PFSK-1 (cell line): ENCODE measurements around the gene NOL4L.

Source experiments
- FOXP2 ChIP-seq: optimal IDR thresholded peaks from 2 replicates; pipeline ENCODE3; 2011; ENCODE audit warnings: borderline replicate concordance, control low read depth, inconsistent platforms; ENCODE audit not compliant: insufficient read depth; ENCODE audit errors: extremely low read length, extremely low read depth
- POLR2AphosphoS5 ChIP-seq: IDR thresholded peaks from 2 replicates; pipeline ENCODE4 v1.6.1; 2012; ENCODE audit warnings: low read depth, mild to moderate bottlenecking, control low read depth, low read length, moderate library complexity
- SIN3A ChIP-seq: IDR thresholded peaks from 2 replicates; pipeline ENCODE4 v1.6.1; 2012; ENCODE audit warnings: mild to moderate bottlenecking, low read length, moderate library complexity, borderline replicate concordance; ENCODE audit not compliant: insufficient read depth
- TAF1 ChIP-seq: IDR thresholded peaks from 2 replicates; pipeline ENCODE4 v1.6.1; 2012; ENCODE audit warnings: low read length, control low read depth, borderline replicate concordance; ENCODE audit not compliant: insufficient read depth
- TF ChIP-seq, protein P1 (sequence below), 2 experiments: IDR thresholded peaks; 2 replicates each; pipeline versions ENCODE4 v1.6.1 to v1.8.0; 2011 to 2012; ENCODE audit warnings: low read depth in 2 of 2, low read length in 2 of 2, control low read depth in 1 of 2, inconsistent platforms in 1 of 2, mild to moderate bottlenecking in 1 of 2, moderate library complexity in 1 of 2; ENCODE audit not compliant: insufficient read depth in 1 of 2

Gene NOL4L

GRCh38 chr20:32406701-32407100, 178.4 kb downstream of the NOL4L start:
- TF ChIP-seq, protein P1, sequence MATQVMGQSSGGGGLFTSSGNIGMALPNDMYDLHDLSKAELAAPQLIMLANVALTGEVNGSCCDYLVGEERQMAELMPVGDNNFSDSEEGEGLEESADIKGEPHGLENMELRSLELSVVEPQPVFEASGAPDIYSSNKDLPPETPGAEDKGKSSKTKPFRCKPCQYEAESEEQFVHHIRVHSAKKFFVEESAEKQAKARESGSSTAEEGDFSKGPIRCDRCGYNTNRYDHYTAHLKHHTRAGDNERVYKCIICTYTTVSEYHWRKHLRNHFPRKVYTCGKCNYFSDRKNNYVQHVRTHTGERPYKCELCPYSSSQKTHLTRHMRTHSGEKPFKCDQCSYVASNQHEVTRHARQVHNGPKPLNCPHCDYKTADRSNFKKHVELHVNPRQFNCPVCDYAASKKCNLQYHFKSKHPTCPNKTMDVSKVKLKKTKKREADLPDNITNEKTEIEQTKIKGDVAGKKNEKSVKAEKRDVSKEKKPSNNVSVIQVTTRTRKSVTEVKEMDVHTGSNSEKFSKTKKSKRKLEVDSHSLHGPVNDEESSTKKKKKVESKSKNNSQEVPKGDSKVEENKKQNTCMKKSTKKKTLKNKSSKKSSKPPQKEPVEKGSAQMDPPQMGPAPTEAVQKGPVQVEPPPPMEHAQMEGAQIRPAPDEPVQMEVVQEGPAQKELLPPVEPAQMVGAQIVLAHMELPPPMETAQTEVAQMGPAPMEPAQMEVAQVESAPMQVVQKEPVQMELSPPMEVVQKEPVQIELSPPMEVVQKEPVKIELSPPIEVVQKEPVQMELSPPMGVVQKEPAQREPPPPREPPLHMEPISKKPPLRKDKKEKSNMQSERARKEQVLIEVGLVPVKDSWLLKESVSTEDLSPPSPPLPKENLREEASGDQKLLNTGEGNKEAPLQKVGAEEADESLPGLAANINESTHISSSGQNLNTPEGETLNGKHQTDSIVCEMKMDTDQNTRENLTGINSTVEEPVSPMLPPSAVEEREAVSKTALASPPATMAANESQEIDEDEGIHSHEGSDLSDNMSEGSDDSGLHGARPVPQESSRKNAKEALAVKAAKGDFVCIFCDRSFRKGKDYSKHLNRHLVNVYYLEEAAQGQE (IDR thresholded peaks at IDR 0.05; ENCODE audit: insufficient read depth in 1 of 2, low read depth in 2 of 2, low read length in 2 of 2) = no peak
- no peak for TF ChIP-seq POLR2AphosphoS5
- TF ChIP-seq FOXP2 = no peak
- no peak for TF ChIP-seq SIN3A

DNA sequence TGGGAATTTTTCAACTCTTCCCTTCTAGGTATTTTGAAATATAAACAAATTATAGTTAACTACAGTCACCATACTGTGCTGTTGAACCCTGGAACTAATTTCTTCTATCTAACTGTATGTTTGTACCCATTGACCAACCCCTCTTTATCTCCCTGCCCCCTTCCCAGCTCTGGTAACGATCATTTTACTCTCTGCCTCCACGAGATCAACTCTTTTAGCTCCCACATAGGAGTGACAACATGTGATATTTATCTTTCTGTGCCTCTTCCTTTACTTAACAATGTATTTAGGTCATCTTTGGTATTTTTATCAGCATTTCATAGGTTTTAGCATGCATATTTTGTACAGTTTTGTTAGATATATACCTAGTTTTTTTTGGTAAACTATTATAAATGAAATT, 181.1 kb downstream of the NOL4L start:
- TF ChIP-seq POLR2AphosphoS5 = no peak
- no peak for TF ChIP-seq TAF1
- TF ChIP-seq, protein P1 (IDR thresholded peaks at IDR 0.05; ENCODE audit: insufficient read depth in 1 of 2, low read depth in 2 of 2, low read length in 2 of 2) = no peak
- TF ChIP-seq FOXP2 = no peak
- TF ChIP-seq SIN3A = no peak

GRCh38 chr20:32400476-32400875, 184.7 kb downstream of the NOL4L start:
- no peak for TF ChIP-seq SIN3A
- TF ChIP-seq FOXP2 = no peak
- no peak for TF ChIP-seq TAF1
- no peak for TF ChIP-seq POLR2AphosphoS5
- TF ChIP-seq, protein P1 (IDR thresholded peaks at IDR 0.05; ENCODE audit: insufficient read depth in 1 of 2, low read depth in 2 of 2, low read length in 2 of 2) = no peak

DNA sequence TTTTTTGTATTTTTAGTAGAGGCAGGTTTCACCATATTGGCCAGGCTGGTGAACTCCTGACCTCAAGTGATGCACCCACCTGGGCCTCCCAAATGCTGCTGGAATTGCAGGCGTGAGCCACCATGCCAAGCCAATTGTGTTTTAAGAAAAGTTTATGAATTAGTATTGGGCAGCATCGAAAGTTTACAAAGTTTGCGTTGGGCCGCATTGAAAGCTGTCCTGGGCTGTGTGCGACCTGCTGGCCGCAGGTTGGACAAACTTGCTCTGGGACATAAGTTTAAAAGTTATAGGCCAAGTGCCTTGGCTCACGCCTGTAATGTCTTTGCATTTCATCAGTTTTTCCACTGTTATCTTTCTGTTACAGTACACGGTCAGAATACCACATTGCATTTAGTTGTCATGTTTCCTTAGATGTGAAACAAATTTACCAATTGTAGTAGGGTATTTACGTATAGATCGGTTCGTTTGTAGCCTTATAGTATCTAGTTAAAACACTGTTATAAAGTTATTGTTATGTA, 187.5 kb downstream of the NOL4L start:
- no peak for TF ChIP-seq POLR2AphosphoS5
- TF ChIP-seq SIN3A = no peak
- no peak for TF ChIP-seq TAF1
- TF ChIP-seq, protein P1 (IDR thresholded peaks at IDR 0.05; ENCODE audit: insufficient read depth in 1 of 2, low read depth in 2 of 2, low read length in 2 of 2) = no peak
- no peak for TF ChIP-seq FOXP2
